NCI-H2171 treated with DMSO at 0.1 percent for 48 hours (cell line): ENCODE measurements around the gene PTPA.
A peak's percentile ranks its signal among the peaks of the same experiment; 100 is the strongest.

Experiments
- DNase-seq: peaks from one replicate; lab custom pipeline; 2025; lab: John Stamatoyannopoulos, UW

PTPA gene

DNA sequence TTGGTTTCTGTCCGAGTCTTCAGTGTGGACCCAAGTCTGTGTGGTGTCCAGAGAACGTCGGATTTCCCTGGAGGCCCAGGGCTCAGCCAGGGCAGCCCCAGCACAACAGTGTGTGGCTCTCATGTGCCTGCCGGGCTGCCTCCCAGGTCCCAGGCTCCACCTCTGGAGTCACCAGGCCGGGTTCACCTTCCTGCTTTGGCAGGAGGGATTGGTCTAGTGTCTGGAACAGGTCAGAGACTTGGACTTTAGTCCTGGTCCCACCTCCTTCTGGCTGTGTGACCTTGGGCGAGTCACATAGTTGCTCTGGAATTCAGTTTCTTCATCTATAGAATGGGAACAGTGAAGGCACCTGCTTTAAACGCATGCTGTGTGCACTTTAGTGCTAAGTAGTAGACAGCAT is 27.1 kb upstream of the PTPA start:
- DNase-seq: no peak

DNA sequence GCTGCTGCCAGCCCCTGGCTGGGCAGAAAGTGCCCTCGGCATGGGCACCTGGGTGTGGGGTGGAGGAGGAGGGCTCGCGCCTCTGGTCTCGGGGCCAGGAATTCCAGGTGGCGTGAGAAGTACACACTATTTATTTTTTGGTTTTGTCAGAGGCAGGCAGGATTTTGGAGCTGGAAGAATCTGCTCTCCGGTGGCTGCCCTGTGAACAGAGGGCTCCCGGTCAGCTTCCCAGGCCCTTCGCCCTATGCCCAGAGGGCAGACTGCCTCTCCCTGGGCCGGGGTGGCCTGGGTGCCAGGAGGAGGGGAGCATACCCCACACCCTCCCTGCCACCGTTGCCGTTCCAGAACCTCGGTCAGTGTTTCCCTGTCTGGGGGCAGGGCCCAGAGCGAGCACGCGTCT is 22.0 kb upstream of the PTPA start:
- DNase-seq: no peak

DNA sequence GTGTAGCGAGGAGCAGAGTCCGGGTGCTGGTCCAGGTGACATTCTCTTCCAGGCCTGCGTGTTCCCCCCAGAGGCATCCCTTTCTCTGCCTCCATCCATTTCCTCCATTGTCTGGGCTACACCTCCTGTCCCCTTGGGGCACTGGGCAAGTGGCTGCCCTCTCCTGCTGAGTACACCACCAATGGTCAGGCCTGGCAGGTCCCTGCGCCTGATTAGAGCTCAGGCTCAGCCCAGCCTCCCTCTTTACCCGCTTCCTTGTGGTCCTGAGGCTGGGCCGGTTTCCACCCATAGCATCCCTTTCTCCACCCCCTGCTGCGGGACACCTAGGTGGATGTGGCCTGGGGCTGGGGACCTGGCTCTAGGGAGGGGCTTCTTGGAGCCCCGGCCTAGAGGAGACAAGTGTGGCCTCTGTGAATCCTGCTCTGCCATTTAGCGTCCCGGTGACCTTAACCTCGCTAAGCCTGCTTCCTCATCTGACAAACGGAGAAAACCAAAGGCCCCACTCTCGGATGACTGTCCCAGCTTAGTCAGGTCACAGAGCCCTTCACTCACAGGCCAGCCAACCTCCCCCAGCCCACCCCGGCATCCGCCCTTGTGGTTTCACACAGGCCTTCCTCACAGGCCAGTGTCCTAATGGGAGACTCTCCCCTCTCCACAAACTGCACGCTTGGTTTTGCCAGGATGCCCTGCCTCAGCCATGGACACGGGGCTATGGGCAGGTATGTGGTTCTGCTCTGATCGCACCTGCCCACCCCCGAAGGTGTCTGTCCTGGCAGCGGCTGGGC is 17.4 kb upstream of the PTPA start:
- no peak for DNase-seq

DNA sequence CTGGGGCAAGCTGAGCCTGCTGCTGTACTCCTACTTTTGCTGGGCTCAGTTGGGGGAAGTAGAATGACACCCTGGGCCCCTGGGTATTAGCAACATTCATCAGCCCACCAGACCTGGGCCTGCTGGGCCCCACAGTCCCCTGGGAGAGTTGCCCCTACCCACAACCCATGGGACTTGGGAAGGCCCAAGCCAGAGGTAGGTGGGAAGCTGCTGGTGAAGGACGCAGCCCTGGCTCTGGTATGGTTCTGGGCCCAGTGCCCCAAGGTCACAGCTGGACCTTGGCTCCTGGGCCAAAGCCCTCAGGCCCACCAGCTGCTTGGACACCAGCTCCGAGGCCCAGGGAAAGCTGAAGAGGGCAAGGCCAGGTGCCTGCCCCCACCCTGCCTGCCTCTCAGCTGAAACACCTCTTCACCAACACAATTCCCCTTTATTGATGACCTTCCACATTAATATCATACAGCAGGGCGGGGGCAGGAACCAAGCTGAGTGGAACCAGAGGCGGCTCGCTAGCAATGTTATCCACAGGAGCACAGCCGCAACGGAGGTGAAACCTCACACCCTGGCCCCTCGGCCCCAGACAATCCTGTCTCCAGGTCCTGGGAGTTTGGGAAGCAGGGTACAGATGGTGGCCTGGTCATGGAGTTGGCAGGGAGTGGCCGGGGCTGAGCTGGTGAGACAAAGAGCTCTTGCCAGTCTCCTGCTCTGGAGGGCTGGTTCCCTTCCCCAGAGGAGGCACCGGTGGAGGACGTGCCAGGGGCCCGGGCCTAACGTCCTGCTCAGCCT is 16.6 kb upstream of the PTPA start:
- no peak for DNase-seq

DNA sequence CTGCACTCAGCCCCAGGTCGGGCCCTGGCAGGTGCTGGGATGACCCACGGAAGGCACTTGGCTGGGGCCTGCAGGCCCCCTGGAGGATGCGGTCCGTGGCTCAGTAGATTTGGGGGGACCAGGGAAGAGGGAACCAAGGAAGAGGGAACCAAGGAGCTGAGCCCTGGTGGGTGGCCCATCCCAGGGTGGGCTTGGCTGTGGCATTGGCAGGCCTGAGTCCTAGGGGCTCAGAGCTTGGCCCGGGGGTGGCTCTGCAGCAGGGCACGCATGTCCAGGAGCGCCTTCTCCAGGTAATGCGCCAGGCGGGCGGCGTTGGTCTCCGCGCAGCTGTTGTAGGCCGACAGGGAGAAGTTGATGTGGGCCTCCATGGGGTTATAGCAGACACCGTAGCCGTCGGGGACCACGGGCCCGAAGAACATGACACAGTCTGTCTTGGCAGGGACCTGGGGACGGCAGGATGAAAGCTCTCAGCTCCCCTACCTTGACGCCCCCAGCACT is 16.0 kb upstream of the PTPA start:
- no peak for DNase-seq

DNA sequence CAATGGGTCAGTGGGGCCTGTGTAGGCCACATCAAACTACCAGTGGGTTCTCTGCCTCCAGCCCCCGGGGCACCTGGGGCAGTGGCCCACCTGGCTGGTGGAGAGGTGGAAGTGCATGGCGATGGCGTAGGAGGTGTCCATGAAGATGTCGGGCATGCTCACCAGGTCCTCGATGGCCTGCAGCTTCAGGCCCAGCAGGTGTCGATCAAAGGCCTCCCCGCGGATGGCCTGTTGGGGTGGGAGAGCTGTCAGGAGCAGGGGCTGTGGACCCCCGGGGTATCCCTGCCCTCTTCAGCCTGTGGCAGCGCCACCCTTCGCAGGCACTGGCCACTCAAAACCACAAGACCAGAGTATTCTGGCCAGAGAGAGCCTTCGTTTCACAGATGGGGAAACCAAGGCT is 15.3 kb upstream of the PTPA start:
- no peak for DNase-seq

DNA sequence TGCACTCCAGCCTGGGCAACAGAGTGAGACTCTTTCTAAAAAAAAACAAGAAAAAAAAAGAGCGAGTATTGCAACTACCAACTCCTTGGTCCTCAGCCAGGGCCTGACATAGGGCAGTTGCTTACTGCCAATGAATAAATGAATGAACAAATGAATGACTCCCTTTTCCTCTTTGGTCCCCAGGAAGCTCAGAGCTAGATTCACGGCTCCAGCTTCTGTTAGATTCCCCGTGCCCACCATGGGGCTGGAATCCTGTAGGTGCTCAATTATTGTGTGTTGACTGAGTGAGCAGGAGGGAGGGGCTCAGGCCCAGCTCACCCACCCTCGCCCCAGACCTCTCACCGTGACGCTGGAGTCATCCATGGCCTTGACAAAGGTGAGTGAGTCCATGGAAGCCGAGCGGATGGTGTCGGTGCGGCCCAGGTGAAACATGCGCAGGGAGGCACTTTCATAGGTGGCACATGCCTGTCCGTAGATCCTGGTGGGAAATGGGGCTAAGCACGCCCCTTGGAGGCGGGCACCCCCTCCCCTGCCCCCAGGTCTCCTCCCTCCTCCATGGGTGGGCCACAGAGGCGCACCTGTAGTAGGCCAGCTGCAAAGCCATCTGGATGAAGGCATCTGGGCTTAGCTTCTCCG is 13.4 kb upstream of the PTPA start:
- DNase-seq: no peak

DNA sequence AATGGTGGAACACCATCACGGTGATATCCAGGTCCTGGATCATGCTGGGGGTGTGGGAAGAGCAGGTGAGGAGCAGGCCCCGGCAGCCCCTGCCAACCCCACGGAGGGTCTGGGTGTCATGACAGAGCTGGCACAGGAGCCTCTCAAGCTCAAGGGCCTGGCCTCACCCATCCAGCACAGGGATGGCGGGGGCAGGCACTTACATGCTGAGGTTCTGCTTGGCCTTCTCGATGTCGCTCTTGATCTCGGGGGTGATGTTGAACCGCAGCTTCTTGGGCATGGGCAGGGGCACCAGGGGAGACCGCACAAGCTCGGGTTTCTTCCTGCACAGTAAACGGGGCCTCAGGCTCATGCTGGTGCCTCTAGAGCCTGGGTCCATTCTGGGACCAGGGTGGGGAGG is 12.9 kb upstream of the PTPA start:
- DNase-seq: no peak

DNA sequence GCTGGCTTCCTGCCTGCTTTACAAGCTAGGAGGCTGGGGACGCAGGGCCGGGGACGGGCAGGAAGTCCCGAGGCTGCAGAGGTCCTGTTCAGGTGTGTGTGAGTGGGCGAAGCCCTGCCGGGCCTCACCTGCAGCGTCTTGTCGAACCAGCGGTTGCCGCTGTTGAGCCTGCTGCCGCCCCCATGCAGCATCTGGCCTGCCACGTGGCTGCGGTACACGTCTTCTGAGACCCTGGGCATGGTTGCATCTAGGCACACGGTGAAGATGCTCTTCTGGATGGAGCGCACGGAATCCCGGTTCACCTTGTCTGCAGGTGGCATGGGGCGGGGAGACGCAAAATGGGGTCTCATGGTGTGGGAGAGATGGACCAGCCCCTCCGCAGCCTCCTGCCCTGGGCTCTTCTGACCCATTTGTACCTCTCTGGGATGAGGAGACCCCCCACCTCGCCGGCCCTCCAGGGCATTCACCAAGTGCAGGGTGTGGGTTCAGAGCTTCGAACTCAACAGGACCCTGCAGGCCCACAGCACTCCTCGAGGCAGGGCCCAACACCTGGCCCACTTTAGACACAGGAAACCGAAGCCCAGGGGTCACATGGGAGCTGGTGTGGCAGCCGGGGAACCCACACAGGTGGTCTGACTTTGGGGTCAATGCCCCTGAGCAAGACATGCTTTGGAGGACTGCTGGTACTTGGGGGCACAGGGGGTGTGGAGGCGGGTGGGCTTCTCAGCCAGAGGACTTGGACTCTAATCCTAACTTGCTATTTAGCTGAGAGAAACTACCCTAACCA is 10.6 kb upstream of the PTPA start:
- no peak for DNase-seq

DNA sequence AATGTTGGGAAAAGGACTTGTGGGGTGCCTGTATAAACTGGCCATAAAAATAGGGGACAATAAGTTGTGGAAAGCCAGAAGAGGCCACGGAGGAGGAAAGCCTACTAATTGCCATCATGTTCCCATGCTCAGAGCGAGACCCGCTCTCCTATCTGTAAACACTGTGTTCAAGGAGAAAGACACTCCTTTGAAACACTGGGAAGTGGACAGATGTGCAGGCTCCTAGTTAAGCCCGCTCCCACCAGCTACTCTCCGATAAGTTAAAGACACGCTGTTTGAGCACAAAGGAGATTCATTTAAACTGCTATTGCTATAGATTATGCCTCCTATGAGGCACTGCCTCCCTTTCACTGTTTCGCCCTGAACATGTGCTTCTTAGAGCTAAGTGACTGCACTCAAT is 9.9 kb upstream of the PTPA start:
- no peak for DNase-seq

DNA sequence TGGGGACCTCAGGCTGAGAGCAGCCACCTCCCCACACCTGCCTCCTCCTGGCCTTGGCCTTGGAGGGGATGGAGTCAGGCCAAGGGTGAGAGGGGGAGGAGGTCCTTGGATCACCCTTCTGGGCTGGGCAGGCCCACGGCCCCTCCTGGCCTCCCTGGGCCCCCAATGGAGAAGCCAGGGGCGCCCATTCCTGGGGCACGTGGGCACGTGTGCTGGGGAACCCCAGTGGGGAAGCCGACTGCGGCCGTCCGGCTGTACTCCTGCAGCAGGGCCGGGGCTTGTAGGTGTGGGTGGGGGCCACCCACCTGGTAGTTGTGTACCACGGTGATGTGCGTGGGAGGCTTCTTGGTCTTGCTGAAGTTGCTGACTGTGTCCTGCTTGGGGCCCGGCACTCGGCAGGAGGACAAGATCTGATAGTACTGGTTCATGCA is 9.1 kb upstream of the PTPA start:
- no peak for DNase-seq

DNA sequence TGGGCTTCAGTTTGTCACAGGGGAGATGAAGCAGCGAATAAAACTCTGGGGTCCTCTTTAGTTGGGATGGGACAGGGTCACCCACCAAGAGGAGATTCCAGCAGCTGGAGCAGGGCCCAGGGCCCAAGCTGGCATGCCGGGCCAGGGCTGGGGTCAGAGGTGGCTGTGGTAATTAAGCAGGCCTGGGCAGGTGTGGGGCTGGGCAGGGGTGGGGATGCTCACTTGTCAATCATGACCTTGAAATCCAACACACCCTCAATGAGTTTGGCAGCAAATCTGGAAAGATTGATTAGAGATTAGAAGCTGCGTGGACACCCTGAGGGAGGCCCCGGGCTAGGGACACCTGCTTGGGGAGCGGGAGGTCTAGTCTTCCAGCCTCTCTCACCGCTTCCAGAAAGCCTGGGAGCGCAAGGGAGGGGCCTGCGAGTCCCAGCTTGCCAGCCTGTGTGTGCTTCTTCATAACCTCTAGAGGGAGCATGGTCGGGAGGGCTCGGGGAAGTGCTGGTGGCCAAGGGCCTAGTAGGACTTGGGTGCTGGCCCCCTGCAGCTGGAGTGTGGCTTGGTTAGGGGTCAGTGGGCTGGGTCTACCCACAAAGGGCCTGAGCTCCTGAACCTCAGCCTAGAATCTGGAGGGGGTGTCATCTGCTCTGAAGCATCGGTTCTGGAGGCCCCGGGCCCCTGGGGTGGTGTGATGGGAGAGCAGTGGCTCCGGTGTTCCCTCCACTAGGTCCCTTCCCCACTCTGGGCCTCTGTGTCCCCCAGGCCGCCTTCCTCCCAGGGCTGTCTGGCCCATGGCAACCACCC is 8.2 kb upstream of the PTPA start:
- DNase-seq: peak; percentile 80

DNA sequence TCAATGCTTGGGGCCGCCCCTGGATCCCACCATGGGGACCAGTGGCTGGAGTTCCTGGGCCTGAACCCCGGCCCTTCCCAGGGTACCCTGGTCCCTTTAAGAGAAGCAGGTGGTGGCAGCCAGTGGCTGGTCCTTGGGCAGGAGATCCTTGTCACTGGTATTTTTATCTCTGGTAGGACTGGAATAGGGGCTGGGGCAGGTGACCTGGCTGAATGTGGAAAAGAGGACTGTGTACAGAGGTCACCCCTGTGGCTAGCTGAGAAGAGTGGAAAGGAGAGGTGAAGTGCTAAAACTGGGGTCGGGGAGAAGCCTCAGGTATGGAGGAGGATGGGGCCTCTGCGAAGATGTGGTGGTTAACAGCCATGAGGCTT is 7.6 kb upstream of the PTPA start:
- DNase-seq: no peak

DNA sequence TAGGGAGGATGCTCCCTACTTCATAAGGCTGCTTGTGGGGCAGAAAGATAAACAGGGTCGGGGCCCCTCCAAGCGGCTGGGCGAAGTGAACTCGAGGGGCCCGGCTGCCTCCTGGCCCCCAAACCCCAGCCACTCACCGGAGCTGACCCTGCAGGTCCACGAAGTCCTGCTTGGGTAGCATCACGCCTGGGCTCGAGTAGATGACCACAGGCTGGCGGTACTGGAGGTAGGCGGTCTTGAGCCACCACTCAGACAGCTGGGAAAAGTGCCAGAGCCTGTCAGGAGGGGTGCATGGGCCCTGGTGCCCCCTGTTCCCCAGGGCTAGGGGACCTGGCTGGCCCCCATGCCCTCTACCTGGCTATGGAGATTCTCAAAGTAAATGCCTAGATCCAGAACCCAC is 7.2 kb upstream of the PTPA start:
- DNase-seq: no peak

DNA sequence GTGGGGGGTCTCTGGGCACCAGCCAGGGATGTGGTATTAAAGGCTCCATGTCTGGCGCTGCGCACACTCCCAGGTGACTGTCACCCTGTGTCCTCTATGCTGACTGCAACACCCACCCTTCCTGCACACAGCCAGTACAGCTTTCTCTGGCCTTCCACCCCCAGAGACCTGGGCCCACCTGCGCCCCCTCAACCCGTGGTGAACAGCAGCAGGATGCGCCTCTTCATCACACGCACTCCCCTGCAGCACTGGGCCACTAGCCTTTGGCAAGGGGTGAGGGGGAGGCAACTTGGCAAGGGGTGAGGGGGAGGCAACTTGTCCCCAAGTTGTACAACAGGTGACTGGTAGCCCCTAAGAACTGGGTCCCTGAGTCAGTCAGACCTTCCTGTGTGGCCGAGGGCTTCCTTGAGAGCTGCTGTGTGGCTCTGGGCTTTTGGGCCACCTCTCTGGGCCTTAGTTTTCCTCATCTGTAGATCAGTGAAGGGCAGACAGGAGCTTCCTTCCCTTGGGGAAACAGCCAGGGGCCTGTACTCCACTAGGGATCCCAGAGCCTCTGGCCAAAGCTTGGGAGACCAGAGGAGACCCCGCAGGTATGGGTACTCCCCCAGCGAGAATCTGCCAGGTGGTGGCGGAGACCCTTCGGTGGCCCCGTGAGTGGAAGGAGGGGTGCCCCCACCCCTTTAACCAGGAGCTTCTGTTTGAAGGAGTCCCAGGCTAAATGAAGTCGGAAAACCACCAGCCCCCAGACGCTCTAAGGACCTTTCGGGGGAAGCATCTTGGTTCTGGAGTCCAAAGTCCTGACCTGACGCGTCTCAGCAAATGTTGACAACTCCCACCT is 5.1 kb upstream of the PTPA start:
- DNase-seq: no peak

DNA sequence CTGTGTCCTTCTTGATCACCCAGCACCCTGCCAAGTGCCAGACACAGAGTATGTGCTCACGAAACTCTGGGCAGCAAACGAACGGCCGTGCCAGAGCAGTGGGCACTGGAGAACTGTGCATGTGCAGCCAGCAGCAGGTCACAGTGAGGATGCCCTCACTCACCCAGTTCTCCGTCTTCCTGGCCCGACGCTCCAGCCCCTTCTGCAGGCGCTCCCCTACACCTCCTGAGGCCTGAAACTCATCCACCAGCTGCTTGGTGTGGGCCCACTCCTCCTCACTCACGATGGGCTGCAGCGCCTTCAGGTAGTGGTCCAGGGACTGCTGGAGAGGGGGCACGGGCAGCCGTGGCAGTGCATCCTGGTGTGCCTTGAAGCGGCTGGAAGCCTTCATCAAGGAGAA is 3.6 kb upstream of the PTPA start:
- DNase-seq: no peak

DNA sequence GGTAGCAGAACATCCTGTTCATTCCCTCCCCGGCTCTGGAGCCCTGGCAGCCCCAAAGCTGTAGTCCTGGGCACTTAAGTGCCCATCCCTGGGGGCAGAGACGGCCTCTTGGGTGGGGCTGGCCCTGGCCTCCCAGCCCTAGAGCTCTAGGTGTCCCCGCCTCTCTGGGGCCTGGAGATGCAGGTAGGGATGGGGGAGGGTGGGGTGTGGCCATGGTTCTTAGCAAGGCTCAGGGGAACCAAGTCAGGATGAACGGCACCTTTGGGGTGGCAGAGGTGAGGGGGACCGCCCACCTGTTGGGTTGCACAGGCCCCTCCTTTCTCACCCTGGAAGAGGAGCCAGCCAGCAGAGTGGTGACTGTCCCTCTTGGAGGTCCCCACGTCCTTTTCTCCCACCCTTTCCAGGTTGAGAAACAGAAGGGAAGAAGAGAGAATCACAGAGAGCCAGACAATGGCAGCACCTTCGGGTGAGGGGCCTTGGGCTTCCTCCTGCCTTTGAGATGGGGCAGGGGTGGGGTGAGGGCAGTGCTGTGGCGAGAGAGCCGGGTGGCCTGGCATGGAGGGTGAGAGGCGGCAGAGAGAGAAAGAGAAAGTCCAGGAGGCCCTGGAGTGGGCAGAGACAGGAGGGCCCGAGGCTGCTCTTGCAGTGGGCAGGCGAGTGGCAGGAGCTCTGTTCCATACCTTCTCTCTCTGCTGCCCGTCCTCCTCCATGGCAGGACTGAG is 3.0 kb upstream of the PTPA start:
- no peak for DNase-seq

DNA sequence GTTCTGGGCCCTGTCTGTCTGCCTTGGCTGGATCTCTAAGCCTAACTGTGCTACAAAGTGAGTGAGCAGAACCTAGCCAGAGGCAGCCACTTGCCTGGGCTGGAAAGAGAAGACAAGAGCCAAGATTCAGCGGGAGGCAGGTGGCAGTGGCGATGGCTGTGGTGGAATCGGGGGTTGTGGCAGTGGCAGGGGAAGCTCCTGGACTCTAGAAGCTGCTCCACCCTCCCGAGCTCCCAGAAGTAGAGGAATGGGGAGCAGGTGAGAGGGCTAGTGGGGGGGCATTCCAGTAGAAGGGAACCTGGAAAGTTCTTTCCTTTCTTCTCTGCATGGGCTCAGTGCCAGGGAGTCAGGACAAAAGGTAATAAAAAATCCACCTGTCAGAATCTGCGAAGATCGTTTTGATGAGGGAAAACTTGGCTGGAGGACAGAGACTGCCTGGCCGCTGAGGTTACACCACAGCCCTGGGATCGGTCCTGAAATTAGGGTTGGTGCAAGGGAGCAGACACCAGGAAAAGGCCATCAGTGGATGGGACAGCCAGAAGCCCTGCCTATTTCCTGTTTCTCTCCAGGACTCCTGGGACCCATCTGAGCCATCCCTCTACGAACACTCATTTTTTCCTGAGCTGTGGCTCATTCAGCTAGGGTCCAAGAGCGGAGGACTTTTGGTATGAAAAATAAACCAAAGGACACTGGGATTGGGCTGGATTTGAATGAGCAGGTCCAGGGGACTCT is 2.2 kb upstream of the PTPA start:
- peak; percentile 25 for DNase-seq

DNA sequence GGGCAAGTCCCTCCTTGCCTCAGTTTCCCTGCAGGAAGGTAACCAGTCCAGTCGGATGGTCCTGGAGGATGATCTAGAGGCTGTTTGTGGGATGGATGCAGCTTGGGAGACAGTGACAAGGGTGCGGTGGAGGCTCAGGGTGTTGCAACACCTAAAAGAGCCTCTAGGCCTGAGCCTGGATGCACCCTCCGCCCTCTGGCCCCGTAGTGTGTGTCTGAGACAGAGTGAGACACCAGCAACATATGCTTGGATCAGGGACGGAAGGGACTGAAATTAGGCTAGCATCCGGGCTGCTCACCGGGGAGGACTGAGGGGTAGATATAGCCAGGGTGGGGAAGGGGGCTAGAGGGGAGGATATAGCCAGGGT is 1.7 kb upstream of the PTPA start:
- DNase-seq: no peak
